BE2C (cell line): ENCODE measurements around the gene TEDDM1.

Experiments used
- DNase-seq: peaks from one replicate; pipeline ENCODE4 v3.0.0-alpha.2; 2020
- H3K27me3 ChIP-seq: fragments of 250-450 bp; sonication (Bioruptor Pico); 2 replicates; pipeline ENCODE4 v1.5.1; 2020; ENCODE audit warnings: mild to moderate bottlenecking
- H3K36me3 ChIP-seq: fragments of 250-450 bp; sonication (Bioruptor Pico); 2 replicates; pipeline ENCODE4 v1.5.1; 2020; ENCODE audit warnings: mild to moderate bottlenecking
- H3K4me1 ChIP-seq: fragments of 250-450 bp; sonication (Bioruptor Pico); 2 replicates; pipeline ENCODE4 v1.5.1; 2020
- H3K4me3 ChIP-seq: 2 replicates; pipeline ENCODE4 v1.5.1; 2011; ENCODE audit warnings: low read depth, low read length
- H3K9me3 ChIP-seq: fragments of 250-450 bp; sonication (Bioruptor Pico); 2 replicates; pipeline ENCODE4 v1.5.1; 2020
- TF ChIP-seq, protein P1 (sequence below): IDR thresholded peaks from 2 replicates; pipeline ENCODE4 v1.5.1; 2012; ENCODE audit warnings: mild to moderate bottlenecking, low read depth, low read length

TEDDM1 gene

GRCh38 chr1:182355723-182356098 lies 44.8 kb downstream of the TEDDM1 start:
- DNase-seq, result no peak
- no peaks in the 10 kb centered on the region for H3K36me3 ChIP-seq
- H3K27me3 ChIP-seq, result no peaks in the 10 kb centered on the region; the same call in 1 of the 2 replicates
- TF ChIP-seq, protein P1, sequence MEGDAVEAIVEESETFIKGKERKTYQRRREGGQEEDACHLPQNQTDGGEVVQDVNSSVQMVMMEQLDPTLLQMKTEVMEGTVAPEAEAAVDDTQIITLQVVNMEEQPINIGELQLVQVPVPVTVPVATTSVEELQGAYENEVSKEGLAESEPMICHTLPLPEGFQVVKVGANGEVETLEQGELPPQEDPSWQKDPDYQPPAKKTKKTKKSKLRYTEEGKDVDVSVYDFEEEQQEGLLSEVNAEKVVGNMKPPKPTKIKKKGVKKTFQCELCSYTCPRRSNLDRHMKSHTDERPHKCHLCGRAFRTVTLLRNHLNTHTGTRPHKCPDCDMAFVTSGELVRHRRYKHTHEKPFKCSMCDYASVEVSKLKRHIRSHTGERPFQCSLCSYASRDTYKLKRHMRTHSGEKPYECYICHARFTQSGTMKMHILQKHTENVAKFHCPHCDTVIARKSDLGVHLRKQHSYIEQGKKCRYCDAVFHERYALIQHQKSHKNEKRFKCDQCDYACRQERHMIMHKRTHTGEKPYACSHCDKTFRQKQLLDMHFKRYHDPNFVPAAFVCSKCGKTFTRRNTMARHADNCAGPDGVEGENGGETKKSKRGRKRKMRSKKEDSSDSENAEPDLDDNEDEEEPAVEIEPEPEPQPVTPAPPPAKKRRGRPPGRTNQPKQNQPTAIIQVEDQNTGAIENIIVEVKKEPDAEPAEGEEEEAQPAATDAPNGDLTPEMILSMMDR, result no peak
- no peaks in the 10 kb centered on the region for H3K9me3 ChIP-seq
- H3K4me1 ChIP-seq, result no peaks in the 10 kb centered on the region
- H3K4me3 ChIP-seq, result no peak overlapping the region

- TF ChIP-seq, protein P1, result no peak
Measured at GRCh38 chr1:182351790-182352364, 48.6 kb downstream of the TEDDM1 start.

GRCh38 chr1:182350839-182351238 lies 49.6 kb downstream of the TEDDM1 start:
- TF ChIP-seq, protein P1, result no peak
- Histone ChIP-seq H3K4me3 (no peak overlapping the region), H3K36me3 (no peaks in the 10 kb centered on the region), H3K4me1 (no peaks in the 10 kb centered on the region), H3K27me3 (no peaks in the 10 kb centered on the region; the same call in 1 of the 2 replicates), H3K9me3 (no peaks in the 10 kb centered on the region)
- no peak for DNase-seq

More at GRCh38 chr1:182351790-182352364, 48.6 kb downstream of the TEDDM1 start:
- H3K4me3 ChIP-seq, result no peak overlapping the region
- H3K4me1 ChIP-seq, result no peaks in the 10 kb centered on the region
- DNase-seq, result no peak
- no peaks in the 10 kb centered on the region for H3K9me3 ChIP-seq
- no peaks in the 10 kb centered on the region for H3K36me3 ChIP-seq
- no peaks in the 10 kb centered on the region; the same call in 1 of the 2 replicates for H3K27me3 ChIP-seq

- Histone ChIP-seq H3K36me3 (no peaks in the 10 kb centered on the region), H3K4me1 (no peaks in the 10 kb centered on the region), H3K27me3 (no peaks in the 10 kb centered on the region; the same call in 1 of the 2 replicates), H3K9me3 (no peaks in the 10 kb centered on the region), H3K4me3 (no peak overlapping the region)
- TF ChIP-seq, protein P1, result no peak
- no peak for DNase-seq
Measured at GRCh38 chr1:182348961-182349747, 51.3 kb downstream of the TEDDM1 start.
